ENCODE results near the gene VAMP1. TPM values are rescaled to one million over a fixed set of nuclear protein-coding genes. Genes with fewer than 3 reads are reported as not detected.

Gene VAMP1
- total RNA-seq, 1 experiment from 2014 or later: 10.3 TPM

- Histone ChIP-seq H3K4me2 (ENCODE audit: insufficient read depth, insufficient read length, low read length) (no peak overlapping the region), H4K5ac (ENCODE audit: insufficient read length, low read depth, low read length) (no peak overlapping the region), H2BK15ac (ENCODE audit: low read depth, low read length) (no peak overlapping the region), H2BK120ac (ENCODE audit: low read depth, low read length, poor library complexity, severe bottlenecking) (no peak overlapping the region), H3K79me2 (ENCODE audit: insufficient read depth, low read length) (no peaks in the 10 kb centered on the region), H3K4ac (ENCODE audit: low read depth, low read length) (no peak overlapping the region), H2BK20ac (ENCODE audit: low read depth, low read length, poor library complexity, severe bottlenecking) (no peak overlapping the region), H3K79me1 (ENCODE audit: insufficient read depth, low read depth, low read length, poor library complexity, severe bottlenecking) (no peaks in the 10 kb centered on the region), H3K23me2 (ENCODE audit: insufficient read length, low read depth, low read length, poor library complexity, severe bottlenecking) (no peaks in the 10 kb centered on the region), H2BK5ac (ENCODE audit: insufficient read length, low read length) (no peak overlapping the region), H3K14ac (ENCODE audit: insufficient read depth, low read length) (no peak overlapping the region), H4K8ac (replicated peaks; ENCODE audit: insufficient read length, low read depth, low read length) (no peak overlapping the region), H3K23ac (ENCODE audit: insufficient read length, low read depth, low read length) (no peak overlapping the region), H2AFZ (ENCODE audit: low read length) (no peak overlapping the region), H3K27ac (ENCODE audit: insufficient read length, low read depth, low read length) (no peak overlapping the region), H3K9ac (ENCODE audit: extremely low read depth, insufficient read length, low read length) (no peak overlapping the region), H3T11ph (ENCODE audit: low read length) (no peak overlapping the region), H2AK5ac (ENCODE audit: insufficient read length, low read length) (no peak overlapping the region), H2BK12ac (ENCODE audit: insufficient read length, low read depth, low read length) (no peak overlapping the region), H3K9me3 (ENCODE audit: control insufficient read depth, low read depth, low read length) (no peaks in the 10 kb centered on the region), H3K18ac (ENCODE audit: insufficient read length, low read depth, low read length) (no peak overlapping the region), H3K4me1 (ENCODE audit: insufficient read depth, low read length) (no peaks in the 10 kb centered on the region), H3K27me3 (ENCODE audit: insufficient read depth, low read length) (no peaks in the 10 kb centered on the region; the same call in 1 of the 2 replicates), H3K56ac (ENCODE audit: insufficient read length, low read depth, low read length) (no peak overlapping the region), H4K20me1 (ENCODE audit: control insufficient read depth, insufficient read depth, insufficient read length) (no peaks in the 10 kb centered on the region), H4K91ac (ENCODE audit: insufficient read length, low read depth, low read length) (no peak overlapping the region)
- H3K4me3 Mint-ChIP-seq: no peak overlapping the region
- no peaks in the 10 kb centered on the region for H3K27me3 Mint-ChIP-seq (ENCODE audit: low read depth)
- TF ChIP-seq, protein P1, sequence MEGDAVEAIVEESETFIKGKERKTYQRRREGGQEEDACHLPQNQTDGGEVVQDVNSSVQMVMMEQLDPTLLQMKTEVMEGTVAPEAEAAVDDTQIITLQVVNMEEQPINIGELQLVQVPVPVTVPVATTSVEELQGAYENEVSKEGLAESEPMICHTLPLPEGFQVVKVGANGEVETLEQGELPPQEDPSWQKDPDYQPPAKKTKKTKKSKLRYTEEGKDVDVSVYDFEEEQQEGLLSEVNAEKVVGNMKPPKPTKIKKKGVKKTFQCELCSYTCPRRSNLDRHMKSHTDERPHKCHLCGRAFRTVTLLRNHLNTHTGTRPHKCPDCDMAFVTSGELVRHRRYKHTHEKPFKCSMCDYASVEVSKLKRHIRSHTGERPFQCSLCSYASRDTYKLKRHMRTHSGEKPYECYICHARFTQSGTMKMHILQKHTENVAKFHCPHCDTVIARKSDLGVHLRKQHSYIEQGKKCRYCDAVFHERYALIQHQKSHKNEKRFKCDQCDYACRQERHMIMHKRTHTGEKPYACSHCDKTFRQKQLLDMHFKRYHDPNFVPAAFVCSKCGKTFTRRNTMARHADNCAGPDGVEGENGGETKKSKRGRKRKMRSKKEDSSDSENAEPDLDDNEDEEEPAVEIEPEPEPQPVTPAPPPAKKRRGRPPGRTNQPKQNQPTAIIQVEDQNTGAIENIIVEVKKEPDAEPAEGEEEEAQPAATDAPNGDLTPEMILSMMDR (conservative IDR thresholded peaks at IDR 0.05): no peak
- H3K9me3 Mint-ChIP-seq: no peaks in the 10 kb centered on the region
- peaks cover 10 to 22% of the 10 kb centered on the region in 2 experiments for H3K4me1 Mint-ChIP-seq
- no peak for DNase-seq
- H3K36me3 Mint-ChIP-seq (ENCODE audit: insufficient read depth in 1 of 3, low read depth in 3 of 3): peaks cover 0 to 2% (median 0%) of the 10 kb centered on the region in 3 experiments; a peak in 4 of 7 replicates
- peak overlapping the region in 2 of 3 experiments; percentile 26 to 49; a peak in 2 of 7 replicates for H3K27ac Mint-ChIP-seq
- no CpG with 5 or more reads among the region's 4 CpGs for WGBS (ENCODE audit: extremely low coverage, insufficient read length, low lambda C conversion rate)
These were observed 26.4 kb downstream of the VAMP1 start for GRCh38 chr12:6444031-6444430.

Measured in H9 (cell line).